ENCODE measurements around the gene ZNF670.

DNA sequence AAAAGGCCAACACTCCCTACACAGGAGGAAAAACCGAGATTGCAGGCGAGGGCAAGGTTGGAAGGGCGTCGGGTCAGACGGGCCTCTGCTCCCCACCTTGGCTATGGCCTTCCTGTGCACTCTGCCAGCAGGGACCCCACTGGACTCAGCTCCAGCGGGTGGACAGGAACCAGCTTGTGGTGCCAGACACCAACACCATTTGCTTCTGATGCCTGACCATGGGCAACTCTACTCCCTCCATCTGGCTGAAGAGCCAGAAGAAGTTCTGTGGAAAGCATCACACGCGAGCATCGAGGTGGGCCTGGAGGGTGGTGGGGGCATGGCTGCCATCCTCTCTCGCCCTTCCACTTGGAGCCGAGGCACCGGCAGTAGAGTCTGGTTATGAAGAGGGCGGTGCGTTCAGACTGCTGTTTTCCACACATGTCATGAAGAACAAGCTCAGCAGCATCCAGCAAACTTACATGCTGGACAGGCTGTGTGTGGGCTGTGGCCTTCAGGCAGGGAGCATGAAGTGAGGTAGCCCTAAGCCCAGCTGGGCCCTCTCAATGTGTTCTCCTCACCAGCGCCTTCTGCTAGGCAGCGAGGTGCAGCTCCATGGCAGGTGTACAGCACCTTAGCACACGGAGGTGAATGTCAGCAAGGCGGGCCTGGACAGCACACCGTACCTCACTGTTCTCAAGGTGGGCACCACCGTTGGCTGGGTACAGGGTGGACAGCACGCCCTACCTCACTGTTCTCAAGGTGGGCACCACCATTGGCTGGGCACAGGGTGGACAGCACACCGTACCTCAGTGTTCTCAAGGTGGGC lies 41.2 kb upstream of the ZNF670 start:
- TF ChIP-seq POLR2AphosphoS5 (IDR thresholded peaks at IDR 0.05; ENCODE audit: low read depth, low read length) = no peak
- TF ChIP-seq PAX5 (IDR thresholded peaks at IDR 0.05; ENCODE audit: insufficient read depth, low read length, severe bottlenecking) = no peak
- no peak for TF ChIP-seq POLR2A (IDR thresholded peaks at IDR 0.05; ENCODE audit: low read depth, low read length)

Data from GM12891 (cell line).